Activated B cell treated with CpG ODN at 0.5 μM for 24 hours (primary cell): ENCODE results near the gene HPCA. TPM values are rescaled to one million over a fixed set of nuclear protein-coding genes. Genes with fewer than 3 reads are reported as not detected.

ENCODE experiments used
- ATAC-seq: fragments of 200-7000 bp; cut with Tn5 transposase; one replicate; pipeline ENCODE4 v1.10.0; 2021; ENCODE audit warnings: low read depth, mild to moderate bottlenecking, moderate library complexity
- CTCF ChIA-PET: fragments of 350-600 bp; sonication (Branson Sonifier 250); formaldehyde crosslinking; loops from one replicate; lab custom pipeline; 2021; ENCODE audit warnings: antibody characterized with exemption; lab: Charles Lee
- POLR2A ChIA-PET: fragments of 350-600 bp; sonication (Branson Sonifier 250); formaldehyde crosslinking; loops from one replicate; lab custom pipeline; 2021; ENCODE audit warnings: antibody characterized with exemption; lab: Charles Lee
- DNase-seq: peaks from one replicate; pipeline ENCODE4 v3.0.0; 2022
- H3K27ac Mint-ChIP-seq: one replicate; pipeline ENCODE4 v1.8.0; 2020; ENCODE audit warnings: mixed read lengths
- H3K27me3 Mint-ChIP-seq: one replicate; pipeline ENCODE4 v1.8.0; 2021; ENCODE audit warnings: mixed read lengths
- H3K36me3 Mint-ChIP-seq: one replicate; pipeline ENCODE4 v1.8.0; 2021; ENCODE audit warnings: low read depth, mixed read lengths
- H3K4me1 Mint-ChIP-seq: one replicate; pipeline ENCODE4 v1.8.0; 2021; ENCODE audit warnings: mixed read lengths
- H3K4me3 Mint-ChIP-seq: one replicate; pipeline ENCODE4 v1.8.0; 2020; ENCODE audit warnings: mild to moderate bottlenecking, mixed read lengths
- H3K9me3 Mint-ChIP-seq: one replicate; pipeline ENCODE4 v1.8.0; 2020; ENCODE audit warnings: mixed read lengths
- intact Hi-C: fragments of 100-400 bp; cut with micrococcal nuclease; formaldehyde crosslinking; loops from one replicate; pipeline ENCODE4 v1.15.1; 2024
- total RNA-seq: library from RNA; stranded (reverse); gene quantifications from 2 replicates; pipeline ENCODE4 v1.2.3, GENCODE V29; 2022
- TF ChIP-seq, protein P1 (sequence below): fragments of 200-600 bp; IDR thresholded peaks from one replicate; pipeline ENCODE4 v1.8.0; 2022; ENCODE audit warnings: antibody characterized with exemption, mild to moderate bottlenecking

The HPCA gene
- total RNA-seq, 1 donor from 2014 or later, result not detected

DNA sequence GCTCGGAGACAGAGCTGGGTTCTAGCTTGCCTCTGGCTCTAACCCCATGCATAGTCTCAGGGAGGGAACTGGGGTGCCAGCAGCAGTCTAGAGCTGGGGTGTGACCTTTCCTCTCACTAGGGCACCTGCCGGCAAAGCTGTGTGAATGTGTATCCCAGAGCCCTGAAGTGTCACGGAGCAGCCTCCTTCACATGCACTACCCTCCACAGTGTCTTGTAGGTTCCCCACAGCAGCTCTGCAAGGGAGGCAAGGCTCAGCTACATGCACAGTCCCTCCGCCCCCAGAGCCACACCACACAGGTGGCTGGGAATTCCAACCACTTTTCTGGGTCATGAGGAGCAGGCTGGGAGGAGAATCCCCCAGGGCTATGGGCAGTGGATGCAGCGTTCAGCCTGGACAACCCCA, 7.7 kb upstream of the HPCA start:
- peaks cover 8% of the 10 kb centered on the region for H3K4me1 Mint-ChIP-seq
- intact Hi-C loops, result no loop called here
- no peak overlapping the region for H3K4me3 Mint-ChIP-seq
- POLR2A ChIA-PET, result interaction anchor here (0.6 kb wide), 1 partner anchor 239 kb away, joined by 3 read pairs; no protein-coding TSS in a partner anchor
- TF ChIP-seq, protein P1, sequence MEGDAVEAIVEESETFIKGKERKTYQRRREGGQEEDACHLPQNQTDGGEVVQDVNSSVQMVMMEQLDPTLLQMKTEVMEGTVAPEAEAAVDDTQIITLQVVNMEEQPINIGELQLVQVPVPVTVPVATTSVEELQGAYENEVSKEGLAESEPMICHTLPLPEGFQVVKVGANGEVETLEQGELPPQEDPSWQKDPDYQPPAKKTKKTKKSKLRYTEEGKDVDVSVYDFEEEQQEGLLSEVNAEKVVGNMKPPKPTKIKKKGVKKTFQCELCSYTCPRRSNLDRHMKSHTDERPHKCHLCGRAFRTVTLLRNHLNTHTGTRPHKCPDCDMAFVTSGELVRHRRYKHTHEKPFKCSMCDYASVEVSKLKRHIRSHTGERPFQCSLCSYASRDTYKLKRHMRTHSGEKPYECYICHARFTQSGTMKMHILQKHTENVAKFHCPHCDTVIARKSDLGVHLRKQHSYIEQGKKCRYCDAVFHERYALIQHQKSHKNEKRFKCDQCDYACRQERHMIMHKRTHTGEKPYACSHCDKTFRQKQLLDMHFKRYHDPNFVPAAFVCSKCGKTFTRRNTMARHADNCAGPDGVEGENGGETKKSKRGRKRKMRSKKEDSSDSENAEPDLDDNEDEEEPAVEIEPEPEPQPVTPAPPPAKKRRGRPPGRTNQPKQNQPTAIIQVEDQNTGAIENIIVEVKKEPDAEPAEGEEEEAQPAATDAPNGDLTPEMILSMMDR, result no peak
- no peaks in the 10 kb centered on the region for H3K9me3 Mint-ChIP-seq
- no peak overlapping the region for H3K27ac Mint-ChIP-seq
- no peaks in the 10 kb centered on the region for H3K36me3 Mint-ChIP-seq
- CTCF ChIA-PET, result interaction anchor here (0.9 kb wide), 1 partner anchor 209 kb away, joined by 3 read pairs; no protein-coding TSS in a partner anchor
- peaks cover 27% of the 10 kb centered on the region for H3K27me3 Mint-ChIP-seq
- DNase-seq (no peak), ATAC-seq (no peak)

DNA sequence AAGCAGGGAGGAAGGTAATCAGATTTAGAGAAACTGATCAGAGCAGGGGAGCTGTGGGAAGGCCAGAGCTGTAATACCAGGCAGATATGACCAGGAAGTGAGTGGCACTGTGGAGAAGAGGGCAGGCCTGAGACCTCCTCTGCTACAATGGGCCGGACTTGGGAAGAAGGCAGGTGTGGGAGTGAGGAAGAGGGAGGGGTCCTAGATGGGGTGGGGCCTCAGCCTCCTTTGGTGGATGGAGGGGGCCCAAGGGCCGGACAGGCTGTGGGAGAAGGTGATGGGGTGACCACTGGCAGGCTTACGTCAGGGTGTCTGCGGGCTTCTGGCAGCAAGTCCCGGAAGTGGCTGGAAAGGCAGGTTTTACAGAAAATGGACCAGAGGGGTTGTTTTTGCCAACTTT, 5.0 kb upstream of the HPCA start:
- TF ChIP-seq, protein P1, result no peak
- ATAC-seq, result no peak
- no peak overlapping the region for H3K27ac Mint-ChIP-seq
- ChIA-PET CTCF (interaction anchor here (1.0 kb wide), 1 partner anchor 16 kb away, joined by 3 read pairs; no protein-coding TSS in a partner anchor), POLR2A (no interaction called here)
- H3K36me3 Mint-ChIP-seq, result no peaks in the 10 kb centered on the region
- H3K4me3 Mint-ChIP-seq, result no peak overlapping the region
- no peaks in the 10 kb centered on the region for H3K9me3 Mint-ChIP-seq
- peaks cover 6% of the 10 kb centered on the region for H3K4me1 Mint-ChIP-seq
- H3K27me3 Mint-ChIP-seq, result peaks cover 34% of the 10 kb centered on the region
- DNase-seq, result no peak
- intact Hi-C loops, result no loop called here

DNA sequence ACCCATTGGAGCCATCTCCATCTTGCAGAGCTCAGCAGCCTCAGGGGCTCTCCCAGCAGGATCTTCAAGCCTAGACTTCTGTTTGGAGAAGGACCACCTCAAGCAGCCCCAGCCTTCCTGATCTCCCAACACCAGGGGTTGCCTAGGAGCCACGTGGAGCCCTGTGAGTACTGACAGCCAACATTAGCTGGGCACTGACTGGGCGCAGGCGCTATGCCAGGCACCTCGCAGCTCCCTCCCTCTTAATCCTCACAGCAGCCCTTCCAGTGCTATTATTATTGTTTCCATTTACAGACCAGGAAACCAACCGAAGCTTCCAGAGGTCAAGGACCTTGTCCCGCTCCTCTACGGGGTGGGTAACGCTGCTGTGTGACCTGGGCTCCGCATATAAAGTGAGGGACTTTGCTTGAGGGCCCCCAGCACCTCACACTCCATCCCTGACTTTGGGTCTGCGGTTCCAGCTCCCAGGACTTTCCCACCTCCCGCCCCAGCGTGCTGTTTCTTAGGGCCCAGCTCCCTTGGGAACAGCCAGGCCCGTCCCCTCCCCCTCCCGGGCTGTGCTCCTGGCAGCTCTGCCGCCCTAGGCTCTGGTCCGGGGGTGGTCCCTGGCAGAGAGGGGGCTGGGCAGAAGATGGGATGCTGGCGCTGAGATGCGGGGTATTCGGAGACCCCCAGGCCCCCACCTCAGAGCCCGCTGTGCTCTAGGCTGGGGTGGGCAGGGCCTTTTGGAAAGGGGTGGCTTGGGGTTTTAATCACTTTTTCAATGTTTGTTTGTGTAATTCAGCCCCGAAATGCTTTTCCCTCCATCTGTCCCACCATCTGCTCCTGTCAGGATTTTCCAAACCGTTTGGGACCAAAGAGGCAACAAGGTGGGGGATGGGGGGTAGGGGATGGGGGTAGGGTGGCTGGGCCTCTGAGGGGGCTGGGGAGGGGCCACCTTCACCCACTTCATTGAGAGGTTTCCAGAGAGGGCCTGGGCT, 4.1 kb upstream of the HPCA start:
- intact Hi-C loops, result no loop called here
- POLR2A ChIA-PET, result no interaction called here
- H3K36me3 Mint-ChIP-seq, result no peaks in the 10 kb centered on the region
- H3K4me1 Mint-ChIP-seq, result peaks cover 8% of the 10 kb centered on the region
- no peak overlapping the region for H3K27ac Mint-ChIP-seq
- TF ChIP-seq, protein P1, result no peak
- H3K9me3 Mint-ChIP-seq, result no peaks in the 10 kb centered on the region
- ATAC-seq, result no peak
- H3K27me3 Mint-ChIP-seq, result peaks cover 38% of the 10 kb centered on the region
- DNase-seq, result no peak
- H3K4me3 Mint-ChIP-seq, result no peak overlapping the region
- CTCF ChIA-PET, result no interaction called here

DNA sequence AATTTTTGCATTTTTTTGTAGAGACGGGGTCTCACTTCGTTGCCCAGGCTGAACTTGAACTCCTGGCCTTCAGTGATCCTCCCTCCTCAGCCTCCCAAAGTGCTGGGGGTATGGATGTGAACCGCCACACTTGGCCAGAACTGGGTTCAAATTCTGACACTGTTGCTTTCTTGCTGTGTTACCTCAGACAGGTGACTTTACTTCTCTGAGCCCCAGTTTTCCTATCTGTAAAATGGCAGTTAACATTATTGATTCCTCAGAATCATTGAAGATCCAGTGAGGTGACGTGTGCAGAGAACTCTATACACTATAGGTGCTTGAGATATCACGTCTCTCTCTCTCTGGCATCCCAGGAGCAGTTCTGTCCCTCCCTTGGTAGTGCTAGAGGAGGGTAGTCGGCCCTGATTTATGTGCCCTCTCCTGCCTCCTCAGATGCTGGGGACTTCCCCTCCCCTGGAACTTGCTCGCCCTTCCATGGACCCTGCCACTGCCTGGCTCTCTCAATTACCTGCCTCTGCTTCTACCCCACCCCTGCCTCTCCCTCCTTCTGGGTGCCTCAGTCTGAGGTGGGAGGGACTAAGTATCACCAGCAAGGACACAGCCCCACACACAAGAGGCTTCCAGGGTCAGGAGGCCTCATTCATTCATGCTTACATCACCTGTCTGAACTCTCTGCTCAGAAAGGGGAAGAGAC, 2.8 kb upstream of the HPCA start:
- peaks cover 41% of the 10 kb centered on the region for H3K27me3 Mint-ChIP-seq
- ATAC-seq (no peak), DNase-seq (no peak)
- POLR2A ChIA-PET, result no interaction called here
- intact Hi-C loops, result no loop called here
- TF ChIP-seq, protein P1, result no peak
- H3K4me1 Mint-ChIP-seq, result peaks cover 8% of the 10 kb centered on the region
- CTCF ChIA-PET, result no interaction called here
- H3K9me3 Mint-ChIP-seq, result no peaks in the 10 kb centered on the region
- no peaks in the 10 kb centered on the region for H3K36me3 Mint-ChIP-seq
- H3K4me3 Mint-ChIP-seq, result no peak overlapping the region
- no peak overlapping the region for H3K27ac Mint-ChIP-seq

DNA sequence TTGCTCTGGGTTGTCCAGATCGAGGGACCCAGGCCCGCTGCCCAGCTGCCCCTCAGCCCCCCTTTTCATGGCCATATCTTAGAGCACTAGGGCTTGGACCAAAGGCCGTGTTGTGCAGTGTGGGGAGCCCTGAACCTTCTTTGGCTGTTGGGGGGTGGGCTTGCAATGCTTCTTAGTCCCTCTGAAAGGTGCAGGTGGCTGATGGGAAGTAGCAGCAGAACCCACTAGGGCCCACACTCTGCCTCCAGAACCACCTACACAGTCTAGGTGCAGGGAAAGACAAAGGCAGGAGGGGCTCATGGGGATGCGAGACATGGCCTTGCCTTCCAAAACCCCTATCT, 2.3 kb upstream of the HPCA start:
- CTCF ChIA-PET, result no interaction called here

More for the DNA sequence above, 2.3 kb upstream of the HPCA start:
- Mint-ChIP-seq H3K4me1 (peaks cover 8% of the 10 kb centered on the region), H3K4me3 (no peak overlapping the region), H3K27ac (no peak overlapping the region), H3K27me3 (peaks cover 45% of the 10 kb centered on the region), H3K9me3 (no peaks in the 10 kb centered on the region), H3K36me3 (no peaks in the 10 kb centered on the region)
- no peak for ATAC-seq
- DNase-seq, result no peak
- POLR2A ChIA-PET, result no interaction called here
- intact Hi-C loops, result no loop called here
- TF ChIP-seq, protein P1, result no peak
